ENCODE results near the gene FAM180B. TPM values are rescaled to one million over a fixed set of nuclear protein-coding genes. Genes with fewer than 3 reads are reported as not detected.

FAM180B gene
- total and polyA plus RNA-seq, 2 of the 13 experiments (the other 11 are each of a cell fraction or from before 2014, with no cell fraction given): 0.40 to 1.0 TPM

- Histone ChIP-seq H4K20me1 (ENCODE audit: insufficient read depth, low read length) (no peaks in the 10 kb centered on the region), H3K27ac (ENCODE audit: extremely low read length, insufficient read depth, low read length) (no peak overlapping the region), H3K36me3 (replicated peaks in 1 of 2; ENCODE audit: control insufficient read depth in 1 of 2, insufficient read depth in 2 of 2, low read length in 2 of 2) (peaks cover 5 to 24% of the 10 kb centered on the region in 2 experiments; a peak in 4 of 5 replicates), H2AFZ (ENCODE audit: low read length) (peak overlapping the region; percentile 39), H3K4me2 (ENCODE audit: low read depth, low read length) (peak overlapping the region; percentile 91), H3K4me1 (ENCODE audit: insufficient read depth, low read length) (peaks cover 44% of the 10 kb centered on the region), H3K4me3 (replicated peaks in 1 of 3; ENCODE audit: insufficient read depth in 1 of 3, low read depth in 2 of 3, low read length in 3 of 3) (peak overlapping the region in 2 of 3 experiments; percentile 53 to 70; a peak in 2 of 6 replicates), H3K9me3 (ENCODE audit: low read length) (no peaks in the 10 kb centered on the region), H3K79me2 (ENCODE audit: insufficient read depth, low read length) (no peaks in the 10 kb centered on the region), H3K27me3 (ENCODE audit: control insufficient read depth in 1 of 2, insufficient read depth in 2 of 2, low read length in 2 of 2) (no peaks in the 10 kb centered on the region; a peak in 1 of 5 replicates), H3K9ac (ENCODE audit: insufficient read depth, low read depth, low read length) (peak overlapping the region; percentile 58; the same call in 1 of the 2 replicates)
- peak; percentile 24 for DNase-seq (ENCODE audit: low spot score)
- ChIA-PET POLR2A (interaction anchor here (0.7 to 1.6 kb wide), 6 partner anchors 7 to 137 kb away, joined by 3 to 10 read pairs (median 4); partner anchors contain the start of genes KBTBD4 and NDUFS3), CTCF (ENCODE audit: low intra/inter-chr PET ratio, low total read pairs) (no interaction called here)
- TF ChIP-seq CEBPB (IDR thresholded peaks at IDR 0.05; ENCODE audit: borderline replicate concordance, low read depth, low read length): peak; percentile 30; the same call in 1 of the 2 replicates
- TF ChIP-seq ZNF740 (CRISPR knock-in tag; IDR thresholded peaks at IDR 0.05): no peak
- TF ChIP-seq, protein P1, sequence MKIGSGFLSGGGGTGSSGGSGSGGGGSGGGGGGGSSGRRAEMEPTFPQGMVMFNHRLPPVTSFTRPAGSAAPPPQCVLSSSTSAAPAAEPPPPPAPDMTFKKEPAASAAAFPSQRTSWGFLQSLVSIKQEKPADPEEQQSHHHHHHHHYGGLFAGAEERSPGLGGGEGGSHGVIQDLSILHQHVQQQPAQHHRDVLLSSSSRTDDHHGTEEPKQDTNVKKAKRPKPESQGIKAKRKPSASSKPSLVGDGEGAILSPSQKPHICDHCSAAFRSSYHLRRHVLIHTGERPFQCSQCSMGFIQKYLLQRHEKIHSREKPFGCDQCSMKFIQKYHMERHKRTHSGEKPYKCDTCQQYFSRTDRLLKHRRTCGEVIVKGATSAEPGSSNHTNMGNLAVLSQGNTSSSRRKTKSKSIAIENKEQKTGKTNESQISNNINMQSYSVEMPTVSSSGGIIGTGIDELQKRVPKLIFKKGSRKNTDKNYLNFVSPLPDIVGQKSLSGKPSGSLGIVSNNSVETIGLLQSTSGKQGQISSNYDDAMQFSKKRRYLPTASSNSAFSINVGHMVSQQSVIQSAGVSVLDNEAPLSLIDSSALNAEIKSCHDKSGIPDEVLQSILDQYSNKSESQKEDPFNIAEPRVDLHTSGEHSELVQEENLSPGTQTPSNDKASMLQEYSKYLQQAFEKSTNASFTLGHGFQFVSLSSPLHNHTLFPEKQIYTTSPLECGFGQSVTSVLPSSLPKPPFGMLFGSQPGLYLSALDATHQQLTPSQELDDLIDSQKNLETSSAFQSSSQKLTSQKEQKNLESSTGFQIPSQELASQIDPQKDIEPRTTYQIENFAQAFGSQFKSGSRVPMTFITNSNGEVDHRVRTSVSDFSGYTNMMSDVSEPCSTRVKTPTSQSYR (CRISPR knock-in tag; IDR thresholded peaks at IDR 0.05; ENCODE audit: borderline replicate concordance): no peak
- no peak for TF ChIP-seq NR2F1 (CRISPR knock-in tag; IDR thresholded peaks at IDR 0.05)
- TF ChIP-seq ZBTB1 (CRISPR knock-in tag; IDR thresholded peaks at IDR 0.05; ENCODE audit: borderline replicate concordance): no peak
- TF ChIP-seq ZNF263 (CRISPR knock-in tag; IDR thresholded peaks at IDR 0.05): peak; percentile 92
- TF ChIP-seq MYC (CRISPR knock-in tag; IDR thresholded peaks at IDR 0.05; ENCODE audit: borderline replicate concordance): no peak
- peak; percentile 8 for TF ChIP-seq XRCC5 (optimal IDR thresholded peaks at IDR 0.05; ENCODE audit: low read length)
- FAIRE-seq: no peak
- BruUV-seq (replicated peaks): no TSS peak
- in situ Hi-C loops (cut with HindIII; ENCODE audit: extremely low pct_ligation_motif_present, low pct_unique_long_range_greater_than_20kb) (no loop called here), intact Hi-C loops (cut with micrococcal nuclease; ENCODE audit: unreplicated experiment) (loop anchor here (5.0 kb wide), 1 partner anchor 520 kb away; no protein-coding TSS in a partner anchor)
- WGBS (ENCODE audit: low lambda C conversion rate): 60% methylated on average over 6 of the region's 6 CpGs
- peak; percentile 3; the same call in 1 of the 3 replicates for ATAC-seq
Measured at GRCh38 chr11:47587039-47587716, 700 bp downstream of the FAM180B start.
